ENCODE results near the gene EFNA2. TPM values are rescaled to one million over a fixed set of nuclear protein-coding genes. Genes with fewer than 3 reads are reported as not detected.

EFNA2 gene
- polyA plus RNA-seq, 3 donors, result not detected

GRCh38 chr19:1291761-1292418, 6.2 kb downstream of the EFNA2 start:
- Histone ChIP-seq H3K4me1 (ENCODE audit: control insufficient read depth in 1 of 2, insufficient read depth in 2 of 2, low read length in 2 of 2) (peaks cover 7 to 8% of the 10 kb centered on the region in 2 donors), H3K27me3 (ENCODE audit: control insufficient read depth in 2 of 2, insufficient read depth in 2 of 2, low read length in 2 of 2) (peaks cover 4 to 35% of the 10 kb centered on the region in 2 donors)

More at GRCh38 chr19:1291761-1292418, 6.2 kb downstream of the EFNA2 start:
- intact Hi-C loops (cut with micrococcal nuclease), result no loop called here
- no peak overlapping the region for H3K9ac ChIP-seq (ENCODE audit: insufficient read depth, low read length, poor library complexity, severe bottlenecking)
- H3K9me3 ChIP-seq (replicated peaks in 1 of 2; ENCODE audit: control insufficient read depth in 1 of 2, insufficient read depth in 1 of 2, low read length in 2 of 2), result peaks cover 0 to under 1% of the 10 kb centered on the region in 2 donors
- Mint-ChIP-seq H3K36me3 (no peaks in the 10 kb centered on the region), H3K9me3 (peaks cover 0 to 10% (median 0%) of the 10 kb centered on the region in 7 donors), H3K27ac (no peak overlapping the region), H3K27me3 (ENCODE audit: low read depth in 3 of 3) (peaks cover 24 to 70% (median 42%) of the 10 kb centered on the region in 3 donors), H3K4me1 (peaks cover 7% of the 10 kb centered on the region), H3K4me3 (no peak overlapping the region)
- no peak overlapping the region for H3K4me2 ChIP-seq (replicated peaks; ENCODE audit: extremely low read depth, low read length, poor library complexity, severe bottlenecking)
- H3K4me3 ChIP-seq (replicated peaks in 1 of 3; ENCODE audit: low read depth in 2 of 3, low read length in 3 of 3), result no peak overlapping the region
- no peak for TF ChIP-seq CTCF (IDR thresholded peaks at IDR 0.05)
- H4K20me1 ChIP-seq (ENCODE audit: insufficient read depth, low read length), result no peaks in the 10 kb centered on the region
- no peak overlapping the region for H3K27ac ChIP-seq (ENCODE audit: low read depth in 1 of 2, low read length in 2 of 2)
- WGBS (ENCODE audit: insufficient coverage), result 83% methylated on average over 11 of the region's 25 CpGs
- H2AFZ ChIP-seq (ENCODE audit: insufficient read depth, low read depth, low read length, poor library complexity, severe bottlenecking), result no peak overlapping the region
- DNase-seq, result no peak
- H3K79me2 ChIP-seq (ENCODE audit: insufficient read depth, low read length), result no peaks in the 10 kb centered on the region
- H3K36me3 ChIP-seq (replicated peaks in 1 of 2; ENCODE audit: control insufficient read depth in 1 of 2, insufficient read depth in 2 of 2, low read length in 2 of 2), result no peaks in the 10 kb centered on the region

Measured in CD14-positive monocyte (primary cell).